Measurements from ENCODE around the gene SMCP. TPM values are rescaled to one million over a fixed set of nuclear protein-coding genes. Genes with fewer than 3 reads are reported as not detected.

SMCP gene
- total and polyA plus RNA-seq, 11 donors = not detected

GRCh38 chr1:152871731-152872126 is 6.4 kb upstream of the SMCP start:
- Histone ChIP-seq H3K9me3 (no peaks in the 10 kb centered on the region), H3K27me3 (peaks cover 0 to 6% (median 0%) of the 10 kb centered on the region in 9 donors), H3K4me3 (no peak overlapping the region), H3K27ac (no peak overlapping the region), H3K4me1 (no peaks in the 10 kb centered on the region), H3K36me3 (no peaks in the 10 kb centered on the region)
- TF ChIP-seq CTCF (IDR thresholded peaks at IDR 0.05) = no peak
- no peak for TF ChIP-seq POLR2A (IDR thresholded peaks at IDR 0.05)
- 84 to 89% (median 84%) methylated on average over 6 of the region's 6 CpGs for WGBS, 4 donors
- ATAC-seq (no peak), DNase-seq (no peak)
- intact Hi-C loops (cut with DNase I) = loop anchor here in 3 of 10 donors (5.0 to 10.0 kb wide), 2 partner anchors 351 to 353 kb away; no protein-coding TSS in a partner anchor

GRCh38 chr1:152873495-152873894 is 4.6 kb upstream of the SMCP start:
- Histone ChIP-seq H3K9me3 (no peaks in the 10 kb centered on the region), H3K4me3 (no peak overlapping the region), H3K27me3 (peaks cover 0 to 6% (median 0%) of the 10 kb centered on the region in 9 donors), H3K36me3 (no peaks in the 10 kb centered on the region), H3K27ac (no peak overlapping the region), H3K4me1 (no peaks in the 10 kb centered on the region)
- intact Hi-C loops (cut with DNase I) = loop anchor here in 3 of 10 donors (5.0 to 10.0 kb wide), 2 partner anchors 349 to 351 kb away; no protein-coding TSS in a partner anchor
- ATAC-seq (no peak), DNase-seq (no peak)
- TF ChIP-seq POLR2A (IDR thresholded peaks at IDR 0.05) = no peak
- TF ChIP-seq CTCF (IDR thresholded peaks at IDR 0.05) = no peak

GRCh38 chr1:152876827-152877226 is 1.3 kb upstream of the SMCP start:
- intact Hi-C loops (cut with DNase I) = loop anchor here in 2 of 10 donors (5.0 to 10.0 kb wide), 2 partner anchors 345 to 348 kb away; no protein-coding TSS in a partner anchor

GRCh38 chr1:152879559-152880198 is 1.6 kb downstream of the SMCP start:
- DNase-seq (no peak), ATAC-seq (no peak)
- TF ChIP-seq CTCF (IDR thresholded peaks at IDR 0.05) (no peak), POLR2A (IDR thresholded peaks at IDR 0.05) (no peak)
- no peak overlapping the region for H3K27ac ChIP-seq
- intact Hi-C loops (cut with DNase I) = loop anchor here in 2 of 10 donors (5.0 to 10.0 kb wide), 2 partner anchors 343 to 345 kb away; no protein-coding TSS in a partner anchor
- no peaks in the 10 kb centered on the region for H3K9me3 ChIP-seq
- H3K36me3 ChIP-seq = no peaks in the 10 kb centered on the region
- H3K4me1 ChIP-seq = no peaks in the 10 kb centered on the region
- no peaks in the 10 kb centered on the region for H3K27me3 ChIP-seq
- no peak overlapping the region for H3K4me3 ChIP-seq

More at GRCh38 chr1:152876827-152877226, 1.3 kb upstream of the SMCP start:
- Histone ChIP-seq H3K27me3 (peaks cover 0 to 5% (median 0%) of the 10 kb centered on the region in 9 donors), H3K4me1 (no peaks in the 10 kb centered on the region), H3K36me3 (no peaks in the 10 kb centered on the region), H3K4me3 (no peak overlapping the region), H3K27ac (no peak overlapping the region), H3K9me3 (no peaks in the 10 kb centered on the region)
- ATAC-seq = no peak
- DNase-seq = no peak
- WGBS, 4 donors = 68 to 82% (median 78%) methylated on average over 1 of the region's 1 CpG
- no peak for TF ChIP-seq POLR2A (IDR thresholded peaks at IDR 0.05)
- TF ChIP-seq CTCF (IDR thresholded peaks at IDR 0.05) = no peak
